ENCODE results near the gene CYSTM1.

The CYSTM1 gene

GRCh38 chr5:140250386-140250785, 75.4 kb downstream of the CYSTM1 start:
- peaks cover 5% of the 10 kb centered on the region; the same call in 1 of the 2 replicates for H3F3A ChIP-seq (ENCODE audit: insufficient read depth, low read length)
- no peak overlapping the region for H3K9ac ChIP-seq (ENCODE audit: low read length)
- peaks cover 78% of the 10 kb centered on the region for H3K4me1 ChIP-seq (ENCODE audit: insufficient read depth, low read length, severe bottlenecking)
- H3K4me3 ChIP-seq (ENCODE audit: low read depth, low read length, poor library complexity, severe bottlenecking), result no peak overlapping the region
- no peaks in the 10 kb centered on the region; the same call in 1 of the 2 replicates for H3K79me2 ChIP-seq (ENCODE audit: insufficient read depth, low read length)
- H3K27ac ChIP-seq (ENCODE audit: low read depth, low read length, poor library complexity, severe bottlenecking), result peak overlapping the region; percentile 80
- H4K20me1 ChIP-seq (ENCODE audit: insufficient read depth, low read length), result no peaks in the 10 kb centered on the region
- H3K9me3 ChIP-seq (ENCODE audit: low read length), result no peaks in the 10 kb centered on the region
- H3K4me2 ChIP-seq (ENCODE audit: low read length), result no peak overlapping the region
- TF ChIP-seq CTCF (IDR thresholded peaks at IDR 0.05; ENCODE audit: low read length) (no peak), EZH2 (IDR thresholded peaks at IDR 0.05; ENCODE audit: borderline replicate concordance, low read length) (no peak)
- H3K9me2 ChIP-seq (ENCODE audit: low read depth, low read length), result no peaks in the 10 kb centered on the region
- no peak overlapping the region for H2AFZ ChIP-seq (ENCODE audit: low read length)
- peaks cover 8% of the 10 kb centered on the region; the same call in 1 of the 2 replicates for H3K36me3 ChIP-seq (ENCODE audit: insufficient read depth, low read length)
- H3K27me3 ChIP-seq (ENCODE audit: insufficient read depth, low read length), result no peaks in the 10 kb centered on the region

- peak overlapping the region; percentile 33; the same call in 1 of the 2 replicates for H3K9ac ChIP-seq (ENCODE audit: low read length)
- no peaks in the 10 kb centered on the region for H4K20me1 ChIP-seq (ENCODE audit: insufficient read depth, low read length)
- H3K4me1 ChIP-seq (ENCODE audit: insufficient read depth, low read length, severe bottlenecking), result peaks cover 77% of the 10 kb centered on the region
- H3F3A ChIP-seq (ENCODE audit: insufficient read depth, low read length), result peaks cover 9% of the 10 kb centered on the region
- H3K27me3 ChIP-seq (ENCODE audit: insufficient read depth, low read length), result no peaks in the 10 kb centered on the region
- H3K4me3 ChIP-seq (ENCODE audit: low read depth, low read length, poor library complexity, severe bottlenecking), result peak overlapping the region; percentile 8
- peak overlapping the region; percentile 84 for H3K27ac ChIP-seq (ENCODE audit: low read depth, low read length, poor library complexity, severe bottlenecking)
- H3K36me3 ChIP-seq (ENCODE audit: insufficient read depth, low read length), result peaks cover 8% of the 10 kb centered on the region; the same call in 1 of the 2 replicates
- no peak for TF ChIP-seq CTCF (IDR thresholded peaks at IDR 0.05; ENCODE audit: low read length)
- no peak for TF ChIP-seq EZH2 (IDR thresholded peaks at IDR 0.05; ENCODE audit: borderline replicate concordance, low read length)
- H3K9me2 ChIP-seq (ENCODE audit: low read depth, low read length), result no peaks in the 10 kb centered on the region
- H2AFZ ChIP-seq (ENCODE audit: low read length), result no peak overlapping the region
- H3K79me2 ChIP-seq (ENCODE audit: insufficient read depth, low read length), result no peaks in the 10 kb centered on the region; the same call in 1 of the 2 replicates
- no peaks in the 10 kb centered on the region for H3K9me3 ChIP-seq (ENCODE audit: low read length)
- H3K4me2 ChIP-seq (ENCODE audit: low read length), result peak overlapping the region; percentile 55
Observed at GRCh38 chr5:140251527-140251973, 76.6 kb downstream of the CYSTM1 start.

GRCh38 chr5:140252470-140253126, 77.6 kb downstream of the CYSTM1 start:
- Histone ChIP-seq H4K20me1 (ENCODE audit: insufficient read depth, low read length) (no peaks in the 10 kb centered on the region), H3K36me3 (ENCODE audit: insufficient read depth, low read length) (peaks cover 8% of the 10 kb centered on the region; the same call in 1 of the 2 replicates), H3K9me2 (ENCODE audit: low read depth, low read length) (no peaks in the 10 kb centered on the region), H3K4me2 (ENCODE audit: low read length) (peak overlapping the region; percentile 55), H3K9me3 (ENCODE audit: low read length) (no peaks in the 10 kb centered on the region), H3K9ac (ENCODE audit: low read length) (peak overlapping the region; percentile 33), H3K4me1 (ENCODE audit: insufficient read depth, low read length, severe bottlenecking) (peaks cover 70% of the 10 kb centered on the region), H3F3A (ENCODE audit: insufficient read depth, low read length) (peaks cover 9% of the 10 kb centered on the region), H3K27me3 (ENCODE audit: insufficient read depth, low read length) (no peaks in the 10 kb centered on the region), H2AFZ (ENCODE audit: low read length) (no peak overlapping the region), H3K4me3 (ENCODE audit: low read depth, low read length, poor library complexity, severe bottlenecking) (no peak overlapping the region), H3K79me2 (ENCODE audit: insufficient read depth, low read length) (no peaks in the 10 kb centered on the region; the same call in 1 of the 2 replicates), H3K27ac (ENCODE audit: low read depth, low read length, poor library complexity, severe bottlenecking) (peak overlapping the region; percentile 84)
- TF ChIP-seq EZH2 (IDR thresholded peaks at IDR 0.05; ENCODE audit: borderline replicate concordance, low read length) (no peak), CTCF (IDR thresholded peaks at IDR 0.05; ENCODE audit: low read length) (no peak)

Data from OCI-LY1 (cell line).